GM12891 (cell line): ENCODE data around the gene SPCS3.

Experiments
- POLR2A ChIP-seq: IDR thresholded peaks from 2 replicates; pipeline ENCODE4 v1.6.1; 2011; ENCODE audit warnings: low read depth, low read length, control low read depth
- POLR2AphosphoS5 ChIP-seq: IDR thresholded peaks from 2 replicates; pipeline ENCODE4 v1.6.1; 2011; ENCODE audit warnings: low read depth, low read length, control low read depth
- TAF1 ChIP-seq: IDR thresholded peaks from 2 replicates; pipeline ENCODE4 v1.6.1; 2011; ENCODE audit warnings: low read depth, low read length, control low read depth

DNA sequence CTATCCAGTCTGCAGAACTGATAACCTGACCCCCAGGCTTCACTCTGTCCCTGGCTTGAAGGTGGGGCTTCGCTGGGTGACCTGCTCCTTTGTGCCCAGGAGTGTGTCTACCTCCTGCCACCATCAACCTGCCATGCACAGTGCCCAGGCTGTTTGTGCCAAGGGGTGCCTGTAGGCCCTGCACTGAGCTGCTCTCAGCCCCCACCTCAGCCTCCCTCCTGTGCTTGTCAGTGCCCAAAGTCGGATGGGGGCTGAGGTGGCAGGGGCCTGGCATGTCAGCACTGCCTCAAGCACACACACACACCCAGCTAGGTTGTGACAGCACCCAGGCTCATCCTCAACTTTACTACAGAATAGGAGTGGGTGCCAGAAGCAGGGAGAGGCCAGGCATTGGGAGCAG lies 23.5 kb downstream of the SPCS3 start:
- TF ChIP-seq POLR2A, result no peak
- TF ChIP-seq POLR2AphosphoS5, result no peak
- TF ChIP-seq TAF1, result no peak
